SK-N-SH (cell line): ENCODE measurements around the gene MTTP.

Source experiments
- CHD2 ChIP-seq: fragments of 150-350 bp; IDR thresholded peaks from 2 replicates; pipeline ENCODE4 v1.6.1; 2018; ENCODE audit warnings: low read length; ENCODE audit not compliant: partially characterized antibody
- EP300 ChIP-seq, 2 experiments: IDR thresholded peaks; 2 replicates each; pipeline versions ENCODE4 v1.4.0 to v1.6.1; 2012; ENCODE audit warnings: borderline replicate concordance in 1 of 2, low read depth in 1 of 2, low read length in 1 of 2
- MAX ChIP-seq: IDR thresholded peaks from 2 replicates; pipeline ENCODE4 v1.4.0; 2012; ENCODE audit warnings: low read depth
- PBX3 ChIP-seq: IDR thresholded peaks from 2 replicates; pipeline ENCODE4; 2012
- POLR2AphosphoS5 ChIP-seq: IDR thresholded peaks from 2 replicates; pipeline ENCODE4 v1.6.1; 2012; ENCODE audit warnings: low read depth, low read length
- REST ChIP-seq: IDR thresholded peaks from 2 replicates; pipeline ENCODE4 v1.6.1; 2012; ENCODE audit warnings: mild to moderate bottlenecking, low read depth, low read length, moderate library complexity
- RFX5 ChIP-seq: IDR thresholded peaks from 2 replicates; pipeline ENCODE4 v1.6.1; 2012; ENCODE audit warnings: mild to moderate bottlenecking, improper control_type of control experiment, low read length
- SIN3A ChIP-seq: IDR thresholded peaks from 2 replicates; pipeline ENCODE4 v1.6.1; 2012; ENCODE audit warnings: low read depth, mild to moderate bottlenecking, low read length, moderate library complexity, borderline replicate concordance
- USF2 ChIP-seq: fragments of 150-350 bp; IDR thresholded peaks from 2 replicates; pipeline ENCODE4 v1.6.1; 2017; ENCODE audit warnings: antibody characterized with exemption, low read length, low read depth, borderline replicate concordance
- TF ChIP-seq, protein P1 (sequence below): fragments of 200-600 bp; sonication (generic); IDR thresholded peaks from 2 replicates; pipeline ENCODE4 v1.6.1; 2017; ENCODE audit warnings: antibody characterized with exemption, mild to moderate bottlenecking, moderate library complexity
- TF ChIP-seq, protein P2 (sequence below): IDR thresholded peaks from 2 replicates; pipeline ENCODE4 v1.4.0; 2012; ENCODE audit warnings: low read depth, borderline replicate concordance

GRCh38 chr4:99536271-99536670 lies 38.4 kb upstream of the MTTP start:
- TF ChIP-seq SIN3A (no peak), MAX (no peak), REST (no peak), RFX5 (no peak), USF2 (no peak), CHD2 (no peak), POLR2AphosphoS5 (no peak), EP300 (IDR thresholded peaks at IDR 0.05; ENCODE audit: borderline replicate concordance in 1 of 2, low read depth in 1 of 2, low read length in 1 of 2) (no peak), PBX3 (no peak)
- TF ChIP-seq, protein P1, sequence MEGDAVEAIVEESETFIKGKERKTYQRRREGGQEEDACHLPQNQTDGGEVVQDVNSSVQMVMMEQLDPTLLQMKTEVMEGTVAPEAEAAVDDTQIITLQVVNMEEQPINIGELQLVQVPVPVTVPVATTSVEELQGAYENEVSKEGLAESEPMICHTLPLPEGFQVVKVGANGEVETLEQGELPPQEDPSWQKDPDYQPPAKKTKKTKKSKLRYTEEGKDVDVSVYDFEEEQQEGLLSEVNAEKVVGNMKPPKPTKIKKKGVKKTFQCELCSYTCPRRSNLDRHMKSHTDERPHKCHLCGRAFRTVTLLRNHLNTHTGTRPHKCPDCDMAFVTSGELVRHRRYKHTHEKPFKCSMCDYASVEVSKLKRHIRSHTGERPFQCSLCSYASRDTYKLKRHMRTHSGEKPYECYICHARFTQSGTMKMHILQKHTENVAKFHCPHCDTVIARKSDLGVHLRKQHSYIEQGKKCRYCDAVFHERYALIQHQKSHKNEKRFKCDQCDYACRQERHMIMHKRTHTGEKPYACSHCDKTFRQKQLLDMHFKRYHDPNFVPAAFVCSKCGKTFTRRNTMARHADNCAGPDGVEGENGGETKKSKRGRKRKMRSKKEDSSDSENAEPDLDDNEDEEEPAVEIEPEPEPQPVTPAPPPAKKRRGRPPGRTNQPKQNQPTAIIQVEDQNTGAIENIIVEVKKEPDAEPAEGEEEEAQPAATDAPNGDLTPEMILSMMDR: no peak
- TF ChIP-seq, protein P2, sequence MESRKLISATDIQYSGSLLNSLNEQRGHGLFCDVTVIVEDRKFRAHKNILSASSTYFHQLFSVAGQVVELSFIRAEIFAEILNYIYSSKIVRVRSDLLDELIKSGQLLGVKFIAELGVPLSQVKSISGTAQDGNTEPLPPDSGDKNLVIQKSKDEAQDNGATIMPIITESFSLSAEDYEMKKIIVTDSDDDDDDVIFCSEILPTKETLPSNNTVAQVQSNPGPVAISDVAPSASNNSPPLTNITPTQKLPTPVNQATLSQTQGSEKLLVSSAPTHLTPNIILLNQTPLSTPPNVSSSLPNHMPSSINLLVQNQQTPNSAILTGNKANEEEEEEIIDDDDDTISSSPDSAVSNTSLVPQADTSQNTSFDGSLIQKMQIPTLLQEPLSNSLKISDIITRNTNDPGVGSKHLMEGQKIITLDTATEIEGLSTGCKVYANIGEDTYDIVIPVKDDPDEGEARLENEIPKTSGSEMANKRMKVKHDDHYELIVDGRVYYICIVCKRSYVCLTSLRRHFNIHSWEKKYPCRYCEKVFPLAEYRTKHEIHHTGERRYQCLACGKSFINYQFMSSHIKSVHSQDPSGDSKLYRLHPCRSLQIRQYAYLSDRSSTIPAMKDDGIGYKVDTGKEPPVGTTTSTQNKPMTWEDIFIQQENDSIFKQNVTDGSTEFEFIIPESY: no peak
